ES-I3 (cell line): ENCODE measurements around the gene ZNF862.
A peak's percentile ranks its signal among the peaks of the same experiment; 100 is the strongest.

Experiments used
- H3K36me3 ChIP-seq: 2 replicates; pipeline ENCODE4 v1.6.1; 2013; ENCODE audit warnings: mild to moderate bottlenecking, low read length, control low read depth, moderate library complexity; ENCODE audit not compliant: insufficient read depth
- H3K4me1 ChIP-seq: 2 replicates; pipeline ENCODE4 v1.6.1; 2013; ENCODE audit warnings: mild to moderate bottlenecking, control low read depth, low read length; ENCODE audit not compliant: insufficient read depth
- H3K9ac ChIP-seq: 2 replicates; pipeline ENCODE4 v1.6.1; 2013; ENCODE audit warnings: low read depth, mild to moderate bottlenecking, low read length, moderate library complexity
- H3K9me3 ChIP-seq: 2 replicates; pipeline ENCODE4 v1.6.1; 2013; ENCODE audit warnings: mild to moderate bottlenecking, low read length, moderate library complexity; ENCODE audit not compliant: control insufficient read depth, insufficient read depth

Gene ZNF862

DNA sequence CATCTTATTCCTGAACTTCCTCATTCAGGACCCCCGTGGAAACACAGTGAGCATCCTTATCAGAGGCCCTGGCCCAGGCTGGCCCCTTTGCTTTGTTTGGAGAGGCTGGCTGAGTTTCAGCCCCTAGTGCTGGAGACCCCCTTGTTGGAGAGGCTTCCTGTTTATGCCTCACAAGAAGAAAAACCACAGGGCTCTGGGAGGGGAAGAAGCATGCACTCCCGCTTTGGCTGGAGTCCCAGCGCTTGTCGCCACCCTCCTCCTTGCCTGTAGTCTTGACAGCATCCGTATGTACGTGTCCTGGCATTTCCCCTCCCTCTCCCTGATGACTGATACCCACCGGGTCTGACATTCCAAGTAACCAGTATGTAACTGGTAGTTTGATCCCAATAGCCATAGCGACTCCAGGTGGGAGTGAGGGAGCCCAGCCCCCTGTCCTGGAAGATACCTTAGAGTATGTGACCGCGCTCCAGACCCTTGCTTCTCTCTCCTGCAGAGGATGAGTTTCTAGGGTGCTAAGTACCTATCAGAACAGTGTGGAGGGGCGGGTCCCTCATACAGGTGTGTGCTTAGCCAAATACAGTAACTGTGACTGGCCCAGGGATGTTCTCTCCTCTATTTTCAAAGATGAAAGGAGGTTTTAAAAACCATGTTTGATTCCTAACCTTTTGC lies 28.7 kb downstream of the ZNF862 start:
- Histone ChIP-seq H3K4me1 (no peaks in the 10 kb centered on the region; the same call in 1 of the 2 replicates), H3K36me3 (no peaks in the 10 kb centered on the region), H3K9me3 (no peaks in the 10 kb centered on the region), H3K9ac (no peak overlapping the region)

DNA sequence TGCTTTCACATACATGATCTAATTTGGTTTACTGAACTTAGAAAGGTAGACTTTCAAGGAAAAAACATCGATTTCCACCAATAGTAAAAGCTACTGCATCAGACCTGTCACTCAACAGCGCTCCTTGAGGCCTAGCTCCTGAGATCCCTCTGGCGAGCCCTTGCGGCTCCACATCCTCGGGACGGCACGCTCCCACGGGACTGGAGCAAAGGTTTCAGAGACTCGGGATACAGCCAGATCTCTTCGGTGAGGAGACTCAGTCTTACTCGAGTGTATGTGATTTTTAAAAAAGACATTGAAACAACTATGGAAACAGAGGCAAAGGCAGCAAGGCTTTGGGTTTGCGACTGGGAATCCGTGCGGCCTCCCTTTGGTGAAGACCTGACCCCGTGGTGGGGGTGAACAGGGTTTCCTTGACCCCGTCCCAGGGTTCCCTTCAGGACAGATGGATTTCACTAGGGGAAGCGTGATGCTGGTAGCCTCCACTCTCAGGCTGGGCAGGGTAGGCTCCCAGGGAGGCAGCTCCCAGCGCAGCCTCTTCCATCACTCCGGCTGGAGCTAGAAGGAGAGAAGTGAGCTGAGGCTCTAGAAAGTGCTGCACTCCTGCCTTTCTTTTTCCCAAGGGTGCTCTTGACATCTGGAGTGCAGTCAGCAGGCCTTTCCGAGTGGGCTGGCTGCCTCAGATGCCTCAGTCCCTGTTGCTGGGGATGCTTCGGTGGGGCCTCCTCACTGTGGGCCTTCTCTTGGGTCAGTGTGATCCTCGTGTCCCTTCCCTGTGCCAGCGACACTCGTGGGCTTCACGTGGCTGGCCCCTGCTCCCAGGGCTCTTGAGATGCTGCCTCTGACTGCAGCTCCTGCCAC lies 29.8 kb downstream of the ZNF862 start:
- no peaks in the 10 kb centered on the region for H3K36me3 ChIP-seq
- H3K4me1 ChIP-seq, result no peaks in the 10 kb centered on the region; the same call in 1 of the 2 replicates
- H3K9me3 ChIP-seq, result no peaks in the 10 kb centered on the region
- no peak overlapping the region for H3K9ac ChIP-seq

DNA sequence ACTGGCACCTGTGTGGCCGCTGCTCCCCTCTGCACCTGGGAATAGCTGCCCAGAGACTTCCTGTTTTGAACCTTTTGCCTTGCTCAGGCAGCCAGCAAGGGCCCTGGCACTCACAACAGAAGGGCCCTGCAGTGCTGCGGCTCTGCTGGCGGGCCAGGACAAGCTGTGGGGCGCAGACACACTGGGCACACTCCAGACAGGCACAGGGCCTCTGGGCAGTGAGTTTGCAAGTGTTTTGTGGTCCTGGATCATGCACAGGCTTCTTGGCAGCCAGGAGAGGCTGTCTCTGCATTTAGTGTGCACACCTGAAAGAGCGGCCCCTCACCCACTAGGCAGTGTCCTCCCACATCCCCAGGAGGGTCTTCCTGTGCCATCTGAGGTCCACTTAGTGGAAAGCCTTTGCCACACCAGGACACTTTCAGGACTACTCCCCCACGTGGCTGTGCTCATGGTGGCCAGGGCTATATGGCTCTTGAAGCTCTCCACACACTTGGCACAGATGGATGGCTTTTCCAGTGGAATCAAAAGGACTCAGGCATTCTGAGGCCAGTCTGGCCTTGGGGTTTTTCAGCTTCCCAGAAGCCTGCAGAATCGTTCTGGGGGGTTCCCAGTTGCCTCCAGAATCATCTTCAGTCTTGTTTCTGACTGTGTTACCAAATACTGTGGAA lies 30.6 kb downstream of the ZNF862 start:
- Histone ChIP-seq H3K4me1 (no peaks in the 10 kb centered on the region; the same call in 1 of the 2 replicates), H3K36me3 (no peaks in the 10 kb centered on the region), H3K9ac (no peak overlapping the region), H3K9me3 (no peaks in the 10 kb centered on the region)

DNA sequence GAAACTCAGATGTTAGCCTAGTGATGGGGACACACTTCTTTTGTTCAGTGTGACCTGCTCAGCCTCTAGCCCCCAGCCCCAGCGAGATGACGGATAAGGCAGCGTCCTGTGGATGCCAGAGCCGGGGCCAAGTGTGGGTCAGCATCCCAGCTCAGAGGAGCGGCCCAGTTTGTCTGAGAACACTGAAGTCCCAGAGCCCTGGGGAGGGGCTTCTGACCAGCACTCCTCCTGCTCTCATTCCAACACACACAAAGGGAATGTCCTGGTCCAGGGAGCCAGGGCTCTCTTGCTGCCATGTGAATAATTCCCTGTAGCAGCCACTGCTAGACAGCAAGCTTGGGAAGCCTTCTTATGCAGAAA lies 31.1 kb downstream of the ZNF862 start:
- Histone ChIP-seq H3K9me3 (no peaks in the 10 kb centered on the region), H3K4me1 (peaks cover under 1% of the 10 kb centered on the region; the same call in 1 of the 2 replicates), H3K36me3 (no peaks in the 10 kb centered on the region), H3K9ac (no peak overlapping the region)

DNA sequence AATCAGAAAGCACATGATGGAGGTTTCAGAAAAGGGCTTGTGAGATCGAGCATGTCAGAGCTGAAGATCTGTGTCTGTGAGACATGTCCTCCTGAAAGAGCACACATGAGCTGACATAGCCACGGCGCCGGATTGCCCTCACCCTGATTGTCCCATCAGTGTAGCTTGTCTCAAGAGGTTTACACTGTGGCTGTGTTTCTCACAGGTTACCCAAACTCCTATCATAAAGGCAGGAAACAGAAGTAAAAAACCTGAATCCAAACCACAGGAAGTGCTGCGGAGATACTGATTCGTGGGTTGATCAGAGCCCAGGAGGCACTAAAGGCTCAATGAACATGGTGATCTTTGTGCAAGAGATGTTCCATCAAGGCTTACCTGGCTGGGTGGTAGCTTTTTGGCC lies 31.7 kb downstream of the ZNF862 start:
- Histone ChIP-seq H3K9ac (no peak overlapping the region), H3K36me3 (no peaks in the 10 kb centered on the region), H3K4me1 (peaks cover 5% of the 10 kb centered on the region), H3K9me3 (no peaks in the 10 kb centered on the region)

DNA sequence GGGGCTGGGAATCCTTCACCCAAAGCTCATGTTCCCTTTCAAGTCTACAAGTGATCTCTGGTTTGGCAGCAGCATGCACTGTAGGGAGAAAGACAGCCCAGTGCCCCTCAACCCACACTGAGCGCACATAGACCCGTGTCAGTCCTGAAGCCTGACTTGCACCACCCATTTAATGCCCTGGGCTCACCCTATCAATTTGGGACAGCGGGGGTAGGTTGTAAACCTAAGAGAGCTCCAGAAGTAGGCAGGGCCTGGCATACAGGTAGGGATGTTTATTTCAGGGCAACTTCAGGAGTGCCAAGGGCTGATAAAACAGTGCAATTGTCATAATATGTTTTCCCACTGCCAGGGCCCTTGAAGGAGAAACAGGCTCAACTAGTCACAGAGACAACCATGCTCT lies 32.1 kb downstream of the ZNF862 start:
- peaks cover 5% of the 10 kb centered on the region for H3K4me1 ChIP-seq
- no peaks in the 10 kb centered on the region for H3K36me3 ChIP-seq
- H3K9me3 ChIP-seq, result no peaks in the 10 kb centered on the region
- no peak overlapping the region for H3K9ac ChIP-seq

DNA sequence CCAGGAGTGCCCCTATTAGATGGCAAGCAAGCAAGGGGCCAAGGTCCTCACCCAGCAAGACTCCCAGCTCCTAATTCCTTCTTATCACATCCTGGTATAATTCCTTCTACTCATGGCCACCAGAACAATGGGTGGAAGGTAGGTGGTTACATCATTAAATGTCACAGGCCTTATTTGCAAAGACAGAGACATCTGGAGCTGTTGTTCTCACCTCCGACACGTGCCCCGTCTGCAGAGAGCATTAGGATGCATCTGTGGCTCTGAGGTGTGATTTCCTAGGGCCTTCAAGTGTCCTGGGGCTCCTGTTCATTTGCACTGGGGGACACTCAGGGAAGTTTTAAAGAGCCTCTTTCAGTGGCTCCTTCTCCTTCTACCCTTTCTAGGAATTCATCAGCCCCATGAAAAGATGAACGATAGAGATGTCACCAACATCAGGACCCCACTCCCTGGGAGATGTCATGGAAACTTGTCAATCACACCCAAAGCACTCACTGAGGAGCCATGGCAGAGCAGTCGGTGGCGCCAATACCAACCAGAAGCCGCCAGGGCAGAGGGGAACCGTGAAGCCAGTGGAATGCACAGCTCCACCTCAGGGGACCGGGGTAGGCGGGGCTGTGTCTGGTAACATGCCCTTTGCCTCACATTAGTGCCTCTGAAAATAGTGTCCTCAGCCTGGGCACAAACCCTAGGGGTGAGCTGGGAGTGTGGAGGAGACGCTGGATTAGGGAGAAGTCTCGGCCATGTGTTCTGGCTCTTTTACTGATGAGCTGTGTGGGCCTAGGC lies 32.7 kb downstream of the ZNF862 start:
- Histone ChIP-seq H3K36me3 (no peaks in the 10 kb centered on the region), H3K4me1 (peaks cover 5% of the 10 kb centered on the region; the same call in 1 of the 2 replicates), H3K9me3 (no peaks in the 10 kb centered on the region), H3K9ac (no peak overlapping the region)

DNA sequence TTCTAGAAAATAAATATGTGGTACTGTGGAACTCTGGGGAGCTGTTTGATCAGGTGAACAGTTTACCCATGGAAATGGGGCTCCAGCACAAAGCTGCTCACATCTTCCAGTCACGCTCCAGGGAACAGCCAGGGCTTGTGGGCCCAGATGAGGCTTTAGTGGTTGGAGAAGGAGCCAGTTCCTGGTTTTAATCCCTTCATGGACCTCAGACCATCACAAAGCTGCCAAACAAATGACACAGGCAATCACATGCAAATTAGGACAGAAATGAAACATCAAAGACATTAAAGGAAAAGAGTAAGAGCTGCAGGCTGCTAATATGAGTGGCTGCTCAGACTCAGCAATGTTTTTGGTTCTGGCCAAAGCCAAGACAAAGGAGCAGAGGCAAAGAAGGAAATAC lies 33.4 kb downstream of the ZNF862 start:
- no peak overlapping the region for H3K9ac ChIP-seq
- H3K9me3 ChIP-seq, result no peaks in the 10 kb centered on the region
- no peaks in the 10 kb centered on the region for H3K36me3 ChIP-seq
- H3K4me1 ChIP-seq, result peaks cover 5% of the 10 kb centered on the region; the same call in 1 of the 2 replicates

DNA sequence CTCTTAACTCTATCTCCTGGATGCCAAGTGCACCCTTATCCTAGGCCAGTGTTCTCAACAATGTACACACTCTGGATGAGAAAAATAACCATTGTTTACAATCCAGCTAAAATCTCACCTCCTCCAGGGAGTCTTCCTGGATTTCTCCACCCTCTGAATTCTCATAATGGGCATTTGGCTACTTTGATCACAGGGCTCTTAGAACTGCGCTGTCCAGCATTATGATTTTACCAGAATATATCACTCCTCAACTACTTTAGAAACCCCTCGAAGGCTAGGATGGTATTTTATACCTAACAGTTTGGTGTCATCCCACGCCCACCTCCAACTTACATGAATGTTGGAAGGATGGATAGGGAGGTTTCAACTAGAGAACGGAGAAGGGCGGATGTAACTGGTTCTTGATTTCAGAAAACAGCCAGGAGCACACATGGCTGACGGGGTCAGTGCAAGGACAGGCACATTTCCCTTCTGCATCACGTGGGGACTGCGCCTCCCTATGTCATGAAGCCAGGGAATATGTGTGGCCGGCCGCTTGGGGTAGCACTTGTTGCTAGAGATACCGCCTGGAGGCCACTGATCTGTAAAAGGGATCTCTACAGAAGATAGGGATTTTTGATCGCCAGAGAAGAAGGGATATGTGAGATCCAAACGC lies 34.4 kb downstream of the ZNF862 start:
- peaks cover 5% of the 10 kb centered on the region; the same call in 1 of the 2 replicates for H3K4me1 ChIP-seq
- no peaks in the 10 kb centered on the region for H3K9me3 ChIP-seq
- no peaks in the 10 kb centered on the region for H3K36me3 ChIP-seq
- H3K9ac ChIP-seq, result peak overlapping the region; percentile 82

DNA sequence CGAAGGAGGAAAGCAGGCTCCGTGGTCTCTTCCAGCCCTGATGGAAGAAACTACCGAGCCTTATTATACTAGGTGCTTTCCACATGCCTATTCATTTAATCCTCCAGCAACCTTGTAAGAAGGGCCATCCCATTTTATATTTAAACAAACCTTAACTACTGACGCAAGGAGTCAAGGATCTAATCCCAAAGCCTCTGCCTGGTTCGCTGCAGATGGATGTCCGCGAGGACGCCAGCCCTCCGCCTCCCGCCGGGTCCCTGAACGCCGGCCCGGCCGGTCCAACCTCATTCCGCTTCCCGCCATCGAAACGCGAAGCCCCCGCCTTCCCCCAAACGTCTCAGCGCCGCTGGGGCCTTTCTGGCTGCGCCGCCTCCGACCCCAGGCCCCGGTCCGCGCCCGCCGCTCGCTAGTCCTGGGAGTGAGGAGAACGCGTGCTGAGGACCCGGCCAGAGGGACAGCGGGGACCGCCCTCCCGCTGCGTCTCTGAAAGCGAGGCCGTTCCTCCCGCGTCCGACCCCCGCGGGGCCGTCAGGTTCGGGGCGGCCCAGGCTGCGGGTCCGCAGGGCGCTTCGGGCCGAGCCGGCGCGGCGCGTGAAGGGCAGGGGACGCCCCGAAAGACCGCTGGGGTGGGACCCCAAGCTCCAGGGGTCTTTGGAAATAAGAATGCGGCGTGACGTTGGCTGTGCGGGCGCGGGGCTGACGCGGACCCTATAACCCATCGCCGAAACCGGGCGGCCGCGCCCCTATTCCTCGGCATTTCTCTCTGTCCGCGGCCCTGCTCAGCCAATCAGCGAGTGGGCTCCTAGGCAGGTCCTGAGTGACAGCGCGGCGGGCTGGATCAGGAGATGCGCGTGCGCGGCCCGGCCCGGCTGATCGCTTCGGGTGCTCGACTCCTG lies 35.1 kb downstream of the ZNF862 start, which contains the start of gene ATP6V0E2:
TSS of gene ATP6V0E2 (plus strand) at position 896 of the 896 bp plus-strand sequence. CDS start 97 bp downstream, outside the sequence.
- H3K36me3 ChIP-seq, result no peaks in the 10 kb centered on the region
- no peaks in the 10 kb centered on the region for H3K9me3 ChIP-seq
- H3K4me1 ChIP-seq, result peaks cover 5% of the 10 kb centered on the region; the same call in 1 of the 2 replicates
- peak within 1 kb of the TSS; percentile 82 for H3K9ac ChIP-seq

DNA sequence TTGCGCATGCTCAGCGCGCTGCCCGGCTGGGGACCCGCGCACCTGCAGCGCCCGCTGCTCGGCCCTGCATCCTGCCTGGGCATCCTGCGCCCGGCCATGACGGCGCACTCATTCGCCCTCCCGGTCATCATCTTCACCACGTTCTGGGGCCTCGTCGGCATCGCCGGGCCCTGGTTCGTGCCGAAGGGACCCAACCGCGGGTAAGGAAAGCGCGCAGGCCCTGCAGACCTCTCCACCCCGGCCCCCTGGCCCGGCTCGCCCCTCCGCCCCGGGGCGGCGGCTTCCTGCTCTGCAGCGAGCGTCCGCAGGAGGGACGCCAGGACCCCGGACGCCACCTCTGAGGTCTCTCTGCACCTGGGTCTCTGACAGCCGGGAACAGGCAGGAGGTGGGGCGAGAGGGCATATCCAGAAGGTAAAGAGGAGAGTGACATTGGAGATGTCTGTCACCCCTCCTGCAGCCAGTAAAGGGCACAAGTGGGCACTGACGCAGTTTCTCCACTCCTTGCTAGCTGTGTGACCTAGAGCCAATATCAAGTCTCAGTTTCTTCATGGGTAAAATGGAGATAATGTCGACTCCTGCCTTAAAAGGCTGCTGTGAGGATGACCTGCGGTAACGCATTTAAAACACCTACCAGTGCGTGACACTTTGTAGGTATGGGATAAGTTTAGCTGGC lies 35.9 kb downstream of the ZNF862 start:
- H3K9me3 ChIP-seq, result no peaks in the 10 kb centered on the region
- H3K9ac ChIP-seq, result peak overlapping the region; percentile 82; the same call in 1 of the 2 replicates
- peaks cover 5% of the 10 kb centered on the region; the same call in 1 of the 2 replicates for H3K4me1 ChIP-seq
- H3K36me3 ChIP-seq, result no peaks in the 10 kb centered on the region

DNA sequence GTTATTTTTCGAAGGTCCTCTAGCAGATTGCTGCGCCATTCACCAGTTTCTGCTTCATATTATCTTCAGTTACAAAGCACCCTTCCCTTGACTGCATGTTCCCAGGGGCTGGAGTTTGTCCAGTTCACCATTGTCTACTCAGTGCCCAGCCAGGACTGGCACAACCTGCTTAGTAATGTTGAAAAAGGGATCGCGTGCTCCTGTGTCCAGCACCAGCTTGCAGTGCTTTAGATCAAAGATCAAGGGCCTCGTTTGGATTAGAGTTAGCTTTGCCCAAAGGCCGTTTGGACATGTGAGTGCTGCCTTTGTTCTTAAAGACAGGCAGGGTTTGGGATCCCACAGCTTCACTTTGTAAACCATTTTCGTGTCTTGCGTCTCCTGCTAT lies 36.5 kb downstream of the ZNF862 start:
- Histone ChIP-seq H3K9ac (peak overlapping the region; percentile 82; the same call in 1 of the 2 replicates), H3K36me3 (no peaks in the 10 kb centered on the region), H3K4me1 (peaks cover 5% of the 10 kb centered on the region; the same call in 1 of the 2 replicates), H3K9me3 (no peaks in the 10 kb centered on the region)
